GM19035 (cell line): ENCODE data around the gene C22orf23.

ENCODE experiments used
- ATAC-seq: cut with Tn5 transposase; IDR thresholded peaks from one replicate; pipeline ENCODE4 v1.9.1; 2021; ENCODE audit not compliant: unreplicated experiment

Gene C22orf23

GRCh38 chr22:37905534-37906363 lies 47.7 kb downstream of the C22orf23 start, which contains the start of gene MICALL1:
TSS of gene MICALL1 (plus strand) at chr22:37906297. CDS start at chr22:37906423, 126 bp downstream.
- peak; percentile 80 for ATAC-seq

- ATAC-seq = no peak
Measured at GRCh38 chr22:37904572-37905533, 48.5 kb downstream of the C22orf23 start.

- ATAC-seq = no peak
Measured at GRCh38 chr22:37898441-37899181, 54.8 kb downstream of the C22orf23 start.

- no peak for ATAC-seq
Measured at GRCh38 chr22:37897807-37898206, 55.6 kb downstream of the C22orf23 start.

- ATAC-seq = no peak
Measured at GRCh38 chr22:37896939-37897338, 56.5 kb downstream of the C22orf23 start.

GRCh38 chr22:37896181-37896592 lies 57.2 kb downstream of the C22orf23 start:
- no peak for ATAC-seq

- no peak for ATAC-seq
Measured at GRCh38 chr22:37894939-37895670, 58.3 kb downstream of the C22orf23 start.

- no peak for ATAC-seq
Measured at GRCh38 chr22:37893583-37893983, 59.8 kb downstream of the C22orf23 start.
